ENCODE results near the gene RAB37. TPM values are rescaled to one million over a fixed set of nuclear protein-coding genes. Genes with fewer than 3 reads are reported as not detected.

The RAB37 gene
- total and polyA plus RNA-seq, 2 of the 8 experiments (the other 6 are each of a cell fraction or from before 2014, with no cell fraction given), result 5.5 to 6.1 TPM

DNA sequence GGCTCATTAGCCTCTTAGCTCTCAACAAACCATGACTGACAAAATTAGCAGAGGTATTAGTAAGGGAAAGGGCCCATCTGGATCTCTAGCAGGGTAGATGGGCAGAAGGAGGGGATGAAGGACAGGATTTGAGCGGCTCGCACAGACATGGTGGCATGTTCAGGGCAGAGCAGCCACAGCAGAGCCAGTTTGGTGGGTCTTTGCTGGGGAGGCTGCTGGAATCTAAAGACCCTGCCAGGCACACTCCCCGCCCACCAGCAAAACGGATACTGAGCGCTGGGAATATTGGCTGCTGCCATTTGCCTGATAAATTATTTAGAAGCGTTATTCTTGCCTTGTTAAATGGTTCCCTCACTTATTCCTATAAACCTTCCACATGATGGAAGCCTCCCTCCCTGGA is 59.8 kb downstream of the RAB37 start (continued):
- TF ChIP-seq, protein P1, sequence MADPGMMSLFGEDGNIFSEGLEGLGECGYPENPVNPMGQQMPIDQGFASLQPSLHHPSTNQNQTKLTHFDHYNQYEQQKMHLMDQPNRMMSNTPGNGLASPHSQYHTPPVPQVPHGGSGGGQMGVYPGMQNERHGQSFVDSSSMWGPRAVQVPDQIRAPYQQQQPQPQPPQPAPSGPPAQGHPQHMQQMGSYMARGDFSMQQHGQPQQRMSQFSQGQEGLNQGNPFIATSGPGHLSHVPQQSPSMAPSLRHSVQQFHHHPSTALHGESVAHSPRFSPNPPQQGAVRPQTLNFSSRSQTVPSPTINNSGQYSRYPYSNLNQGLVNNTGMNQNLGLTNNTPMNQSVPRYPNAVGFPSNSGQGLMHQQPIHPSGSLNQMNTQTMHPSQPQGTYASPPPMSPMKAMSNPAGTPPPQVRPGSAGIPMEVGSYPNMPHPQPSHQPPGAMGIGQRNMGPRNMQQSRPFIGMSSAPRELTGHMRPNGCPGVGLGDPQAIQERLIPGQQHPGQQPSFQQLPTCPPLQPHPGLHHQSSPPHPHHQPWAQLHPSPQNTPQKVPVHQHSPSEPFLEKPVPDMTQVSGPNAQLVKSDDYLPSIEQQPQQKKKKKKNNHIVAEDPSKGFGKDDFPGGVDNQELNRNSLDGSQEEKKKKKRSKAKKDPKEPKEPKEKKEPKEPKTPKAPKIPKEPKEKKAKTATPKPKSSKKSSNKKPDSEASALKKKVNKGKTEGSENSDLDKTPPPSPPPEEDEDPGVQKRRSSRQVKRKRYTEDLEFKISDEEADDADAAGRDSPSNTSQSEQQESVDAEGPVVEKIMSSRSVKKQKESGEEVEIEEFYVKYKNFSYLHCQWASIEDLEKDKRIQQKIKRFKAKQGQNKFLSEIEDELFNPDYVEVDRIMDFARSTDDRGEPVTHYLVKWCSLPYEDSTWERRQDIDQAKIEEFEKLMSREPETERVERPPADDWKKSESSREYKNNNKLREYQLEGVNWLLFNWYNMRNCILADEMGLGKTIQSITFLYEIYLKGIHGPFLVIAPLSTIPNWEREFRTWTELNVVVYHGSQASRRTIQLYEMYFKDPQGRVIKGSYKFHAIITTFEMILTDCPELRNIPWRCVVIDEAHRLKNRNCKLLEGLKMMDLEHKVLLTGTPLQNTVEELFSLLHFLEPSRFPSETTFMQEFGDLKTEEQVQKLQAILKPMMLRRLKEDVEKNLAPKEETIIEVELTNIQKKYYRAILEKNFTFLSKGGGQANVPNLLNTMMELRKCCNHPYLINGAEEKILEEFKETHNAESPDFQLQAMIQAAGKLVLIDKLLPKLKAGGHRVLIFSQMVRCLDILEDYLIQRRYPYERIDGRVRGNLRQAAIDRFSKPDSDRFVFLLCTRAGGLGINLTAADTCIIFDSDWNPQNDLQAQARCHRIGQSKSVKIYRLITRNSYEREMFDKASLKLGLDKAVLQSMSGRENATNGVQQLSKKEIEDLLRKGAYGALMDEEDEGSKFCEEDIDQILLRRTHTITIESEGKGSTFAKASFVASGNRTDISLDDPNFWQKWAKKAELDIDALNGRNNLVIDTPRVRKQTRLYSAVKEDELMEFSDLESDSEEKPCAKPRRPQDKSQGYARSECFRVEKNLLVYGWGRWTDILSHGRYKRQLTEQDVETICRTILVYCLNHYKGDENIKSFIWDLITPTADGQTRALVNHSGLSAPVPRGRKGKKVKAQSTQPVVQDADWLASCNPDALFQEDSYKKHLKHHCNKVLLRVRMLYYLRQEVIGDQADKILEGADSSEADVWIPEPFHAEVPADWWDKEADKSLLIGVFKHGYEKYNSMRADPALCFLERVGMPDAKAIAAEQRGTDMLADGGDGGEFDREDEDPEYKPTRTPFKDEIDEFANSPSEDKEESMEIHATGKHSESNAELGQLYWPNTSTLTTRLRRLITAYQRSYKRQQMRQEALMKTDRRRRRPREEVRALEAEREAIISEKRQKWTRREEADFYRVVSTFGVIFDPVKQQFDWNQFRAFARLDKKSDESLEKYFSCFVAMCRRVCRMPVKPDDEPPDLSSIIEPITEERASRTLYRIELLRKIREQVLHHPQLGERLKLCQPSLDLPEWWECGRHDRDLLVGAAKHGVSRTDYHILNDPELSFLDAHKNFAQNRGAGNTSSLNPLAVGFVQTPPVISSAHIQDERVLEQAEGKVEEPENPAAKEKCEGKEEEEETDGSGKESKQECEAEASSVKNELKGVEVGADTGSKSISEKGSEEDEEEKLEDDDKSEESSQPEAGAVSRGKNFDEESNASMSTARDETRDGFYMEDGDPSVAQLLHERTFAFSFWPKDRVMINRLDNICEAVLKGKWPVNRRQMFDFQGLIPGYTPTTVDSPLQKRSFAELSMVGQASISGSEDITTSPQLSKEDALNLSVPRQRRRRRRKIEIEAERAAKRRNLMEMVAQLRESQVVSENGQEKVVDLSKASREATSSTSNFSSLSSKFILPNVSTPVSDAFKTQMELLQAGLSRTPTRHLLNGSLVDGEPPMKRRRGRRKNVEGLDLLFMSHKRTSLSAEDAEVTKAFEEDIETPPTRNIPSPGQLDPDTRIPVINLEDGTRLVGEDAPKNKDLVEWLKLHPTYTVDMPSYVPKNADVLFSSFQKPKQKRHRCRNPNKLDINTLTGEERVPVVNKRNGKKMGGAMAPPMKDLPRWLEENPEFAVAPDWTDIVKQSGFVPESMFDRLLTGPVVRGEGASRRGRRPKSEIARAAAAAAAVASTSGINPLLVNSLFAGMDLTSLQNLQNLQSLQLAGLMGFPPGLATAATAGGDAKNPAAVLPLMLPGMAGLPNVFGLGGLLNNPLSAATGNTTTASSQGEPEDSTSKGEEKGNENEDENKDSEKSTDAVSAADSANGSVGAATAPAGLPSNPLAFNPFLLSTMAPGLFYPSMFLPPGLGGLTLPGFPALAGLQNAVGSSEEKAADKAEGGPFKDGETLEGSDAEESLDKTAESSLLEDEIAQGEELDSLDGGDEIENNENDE (IDR thresholded peaks at IDR 0.05; ENCODE audit: insufficient replicate concordance, low read length), result no peak
- TF ChIP-seq FOSL1 (IDR thresholded peaks at IDR 0.05; ENCODE audit: insufficient read depth, low read depth, low read length) (no peak), NRF1 (IDR thresholded peaks at IDR 0.05; ENCODE audit: low read depth, low read length) (no peak), POLR2AphosphoS5 (IDR thresholded peaks at IDR 0.05; ENCODE audit: low read depth, low read length) (no peak), PHF8 (conservative IDR thresholded peaks at IDR 0.05; ENCODE audit: low read depth, low read length) (no peak), SIN3A (conservative IDR thresholded peaks at IDR 0.05 in 1 of 2, IDR thresholded peaks at IDR 0.05 in 1 of 2; ENCODE audit: low read depth in 1 of 2, low read length in 2 of 2) (no peak), RAD21 (IDR thresholded peaks at IDR 0.05 in 1 of 2, conservative IDR thresholded peaks at IDR 0.05 in 1 of 2; ENCODE audit: low read depth in 2 of 2, low read length in 2 of 2) (no peak), GABPA (IDR thresholded peaks at IDR 0.05; ENCODE audit: borderline replicate concordance, insufficient read depth, low read length) (no peak), ASH2L (IDR thresholded peaks at IDR 0.05; ENCODE audit: low read length) (no peak), BRCA1 (IDR thresholded peaks at IDR 0.05; ENCODE audit: low read depth, low read length) (no peak)
- TF ChIP-seq, protein P2, sequence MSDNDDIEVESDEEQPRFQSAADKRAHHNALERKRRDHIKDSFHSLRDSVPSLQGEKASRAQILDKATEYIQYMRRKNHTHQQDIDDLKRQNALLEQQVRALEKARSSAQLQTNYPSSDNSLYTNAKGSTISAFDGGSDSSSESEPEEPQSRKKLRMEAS (IDR thresholded peaks at IDR 0.05), result no peak

All from H1 (cell line).